SK-N-SH treated with all-trans-retinoic acid at 6 μM for 48 hours (cell line): Measurements from ENCODE around the gene TEX29.

Source experiments
- GLIS3 ChIP-seq: fragments of 250-450 bp; sonication (Bioruptor Pico); IDR thresholded peaks from 2 replicates; pipeline ENCODE4 v1.5.0; 2020; ENCODE audit warnings: mild to moderate bottlenecking, moderate library complexity
- PATZ1 ChIP-seq: fragments of 250-450 bp; sonication (Bioruptor Pico); IDR thresholded peaks from 2 replicates; pipeline ENCODE4 v1.8.0; 2020; ENCODE audit warnings: mild to moderate bottlenecking, moderate library complexity, borderline replicate concordance

GRCh38 chr13:111339366-111340143 is 19.1 kb downstream of the TEX29 start:
- TF ChIP-seq PATZ1 (CRISPR knock-in tag) (no peak), GLIS3 (CRISPR knock-in tag) (no peak)
